GM19324 (cell line): Measurements from ENCODE around the gene LRRC3.

Source experiments
- ATAC-seq: cut with Tn5 transposase; IDR thresholded peaks from one replicate; pipeline ENCODE4 v1.9.1; 2021; ENCODE audit warnings: mild to moderate bottlenecking, moderate library complexity; ENCODE audit not compliant: unreplicated experiment, low FRiP score

LRRC3 gene

GRCh38 chr21:44507673-44508425 is 52.5 kb downstream of the LRRC3 start:
- no peak for ATAC-seq

- no peak for ATAC-seq
Observed at GRCh38 chr21:44508426-44508710, 53.1 kb downstream of the LRRC3 start.

GRCh38 chr21:44508711-44509445 is 53.6 kb downstream of the LRRC3 start:
- no peak for ATAC-seq

- ATAC-seq: no peak
Observed at GRCh38 chr21:44509539-44509938, 54.2 kb downstream of the LRRC3 start.

GRCh38 chr21:44510109-44510507 is 54.8 kb downstream of the LRRC3 start:
- no peak for ATAC-seq

- ATAC-seq: no peak
Observed at GRCh38 chr21:44510508-44511218, 55.4 kb downstream of the LRRC3 start.

- no peak for ATAC-seq
Observed at GRCh38 chr21:44511219-44511937, 56.1 kb downstream of the LRRC3 start.
